Stimulated activated CD4-positive, alpha-beta T cell treated with anti-CD3 and anti-CD28 coated beads, Interleukin-1b, Interleukin-23, amount 100 ng/mL, for 48 hours (primary cell): ENCODE results near the gene NID2.

Experiments
- DNase-seq: peaks from one replicate; pipeline ENCODE4 v3.0.0-alpha.2; 2020

Gene NID2

DNA sequence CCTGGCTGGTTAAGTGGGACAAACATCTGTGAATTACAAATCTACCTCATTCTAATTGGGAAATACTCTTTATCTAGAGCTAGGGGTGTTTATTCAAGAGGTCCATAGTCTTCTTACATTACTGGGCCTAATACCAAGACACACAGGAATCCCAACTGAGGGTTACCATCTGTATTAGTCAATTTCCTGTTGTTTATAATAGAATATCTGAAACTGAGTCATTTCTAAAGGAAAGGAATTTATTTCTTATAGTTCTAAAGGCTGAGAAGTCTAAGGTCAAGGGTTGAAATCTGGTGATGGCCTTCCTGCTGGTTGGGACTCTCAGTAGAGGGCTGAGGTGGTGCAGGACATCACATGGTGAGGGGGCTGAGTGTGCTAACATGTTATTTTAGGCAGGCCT, 43.5 kb downstream of the NID2 start:
- DNase-seq: no peak

DNA sequence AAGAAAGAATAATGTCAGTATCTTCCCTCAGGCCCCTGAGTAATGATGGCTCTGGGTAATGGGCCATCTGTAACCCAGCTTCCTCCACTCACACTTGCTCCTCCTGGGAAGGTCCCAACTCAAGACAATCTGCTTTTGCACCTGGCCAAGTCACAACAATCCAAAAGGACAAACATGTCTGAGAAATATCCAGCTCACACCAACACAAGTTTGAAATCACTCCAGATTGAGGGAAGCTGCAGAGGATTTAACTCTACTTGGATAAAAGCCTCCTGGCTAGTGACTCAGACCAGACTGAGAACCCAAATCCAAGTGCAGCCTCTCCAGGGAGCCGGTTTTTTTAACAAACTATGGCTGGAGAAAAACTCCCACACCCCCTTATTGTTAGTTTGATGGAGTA, 45.3 kb downstream of the NID2 start:
- DNase-seq: no peak

DNA sequence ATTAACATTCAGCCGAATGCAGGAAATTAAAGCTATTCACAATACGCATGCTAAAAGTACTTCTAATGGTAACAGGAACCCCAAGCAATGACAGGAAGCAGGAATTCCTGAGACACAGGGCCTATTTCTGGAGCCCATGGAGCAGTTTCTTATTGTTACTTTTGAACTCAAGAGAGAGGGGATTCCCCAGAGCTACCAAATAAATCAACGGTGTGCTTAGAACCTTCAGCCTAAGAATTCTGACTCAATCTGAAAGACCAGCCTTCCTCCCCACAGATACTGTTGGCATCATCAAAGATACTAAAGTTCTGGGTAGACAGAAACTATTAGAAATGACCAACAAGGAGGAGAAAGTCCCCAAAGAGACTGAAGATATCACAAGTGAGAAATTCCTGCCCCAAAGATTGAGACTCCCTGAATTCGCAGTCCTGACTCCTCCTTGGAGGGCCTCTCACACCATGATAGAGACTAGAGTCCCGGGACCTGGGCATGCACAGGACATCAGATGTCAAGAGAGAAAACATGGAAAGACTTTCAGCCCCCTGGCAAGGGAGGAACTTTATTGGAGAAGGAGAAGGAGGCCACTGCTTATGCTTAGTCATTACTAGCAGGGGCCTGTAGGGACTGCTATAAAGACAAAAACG, 46.8 kb downstream of the NID2 start:
- DNase-seq: no peak

DNA sequence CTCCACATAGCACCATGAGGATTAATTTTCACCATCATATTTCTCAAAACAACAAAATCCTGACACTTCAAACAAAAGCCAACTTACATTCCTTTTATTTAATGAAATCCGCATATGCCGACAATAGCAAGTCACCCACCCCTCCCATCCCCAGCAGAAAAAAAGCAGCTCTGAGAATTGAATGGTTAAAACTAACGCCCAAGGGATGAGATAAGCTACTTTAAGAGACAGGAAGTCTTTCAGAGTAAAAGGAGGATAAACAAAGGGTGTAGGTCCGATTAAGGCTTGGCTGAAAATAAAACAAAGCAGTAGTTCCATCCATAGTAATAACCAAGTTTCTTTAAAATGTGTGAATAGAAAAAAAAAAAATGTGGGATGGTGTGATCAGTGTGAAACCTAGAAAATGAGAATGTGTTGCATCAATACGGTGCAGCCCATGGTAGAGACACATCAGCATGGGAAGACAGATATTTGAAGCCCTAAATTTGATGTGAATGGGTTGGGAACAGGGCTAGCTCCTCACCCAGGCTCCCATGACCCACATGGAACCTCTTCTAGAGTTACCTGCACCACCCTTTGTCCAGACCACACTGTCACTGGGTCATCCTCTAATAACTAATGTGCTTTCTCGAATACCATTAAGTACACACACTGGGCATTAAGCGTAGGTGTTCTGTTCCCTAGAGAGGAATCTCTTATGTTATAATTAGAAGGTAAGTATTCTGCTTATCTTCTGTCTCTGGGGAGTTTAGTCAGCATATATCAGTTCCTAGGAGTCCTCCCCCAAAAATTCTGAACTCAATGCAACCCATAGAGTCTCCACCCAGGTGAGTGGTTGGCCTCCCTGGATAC, 47.8 kb downstream of the NID2 start:
- no peak for DNase-seq

DNA sequence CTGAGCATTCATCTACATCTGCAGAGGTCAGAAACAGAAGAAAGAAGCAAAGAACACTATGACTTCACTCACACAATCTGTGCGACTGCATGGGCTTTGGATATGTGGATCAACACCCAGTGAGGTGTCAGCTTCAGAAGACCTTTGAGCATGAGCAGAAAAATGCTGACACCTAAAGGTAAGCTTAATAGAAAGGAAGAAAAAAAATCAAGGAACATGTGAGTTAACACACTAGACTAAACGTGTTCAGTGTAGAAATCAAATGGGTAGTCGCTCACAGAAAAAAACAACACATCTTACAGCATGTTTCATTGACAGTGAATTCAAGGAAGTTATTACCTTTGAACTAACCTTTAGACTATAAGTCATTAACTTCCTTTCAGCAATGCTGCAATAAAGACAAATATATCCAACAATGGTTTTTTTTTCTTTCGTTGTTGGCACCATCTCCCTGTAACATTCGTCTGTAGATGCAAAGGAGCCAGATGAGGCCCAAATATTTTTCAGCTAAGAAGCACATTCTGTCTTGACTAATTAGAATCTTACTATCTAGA, 48.6 kb downstream of the NID2 start:
- DNase-seq: no peak

DNA sequence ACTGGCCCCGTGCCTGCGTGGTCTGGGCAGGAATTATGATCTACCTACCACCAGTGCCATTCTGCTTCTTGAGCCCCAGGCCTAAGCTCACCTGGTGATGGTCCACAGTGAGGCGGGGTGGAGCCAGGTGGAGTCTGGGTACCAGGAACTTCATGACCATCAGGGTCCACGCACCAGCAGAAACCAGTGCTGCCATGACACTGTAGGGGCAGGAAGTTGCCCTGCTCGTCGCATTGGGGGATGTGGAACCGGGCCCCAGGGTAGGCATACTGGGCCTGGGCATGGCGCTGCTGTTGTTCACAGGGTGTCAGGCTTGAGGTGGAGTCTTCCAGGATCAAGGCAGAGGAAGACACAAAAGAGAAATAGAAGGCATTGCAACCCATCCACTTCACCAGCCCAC, 49.9 kb downstream of the NID2 start:
- no peak for DNase-seq

DNA sequence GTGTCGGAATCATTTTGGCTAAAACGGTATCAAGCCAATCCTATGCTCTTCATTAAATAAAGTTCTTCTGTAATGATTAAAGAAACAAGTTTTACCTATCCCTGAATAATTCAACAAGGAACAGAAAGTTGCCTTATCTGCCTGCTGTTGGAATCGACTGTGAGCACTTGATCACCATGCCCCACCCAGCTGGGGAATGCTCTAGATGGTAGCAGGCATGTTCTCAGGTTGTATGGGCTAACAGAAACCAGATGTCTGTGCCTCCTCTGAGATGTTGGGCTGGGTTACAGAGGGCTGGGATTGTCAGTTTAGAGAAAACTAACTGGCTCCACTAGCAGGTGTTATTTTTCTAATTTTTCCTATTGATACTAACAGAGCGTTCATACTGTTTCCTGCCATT, 50.6 kb downstream of the NID2 start:
- DNase-seq: no peak

DNA sequence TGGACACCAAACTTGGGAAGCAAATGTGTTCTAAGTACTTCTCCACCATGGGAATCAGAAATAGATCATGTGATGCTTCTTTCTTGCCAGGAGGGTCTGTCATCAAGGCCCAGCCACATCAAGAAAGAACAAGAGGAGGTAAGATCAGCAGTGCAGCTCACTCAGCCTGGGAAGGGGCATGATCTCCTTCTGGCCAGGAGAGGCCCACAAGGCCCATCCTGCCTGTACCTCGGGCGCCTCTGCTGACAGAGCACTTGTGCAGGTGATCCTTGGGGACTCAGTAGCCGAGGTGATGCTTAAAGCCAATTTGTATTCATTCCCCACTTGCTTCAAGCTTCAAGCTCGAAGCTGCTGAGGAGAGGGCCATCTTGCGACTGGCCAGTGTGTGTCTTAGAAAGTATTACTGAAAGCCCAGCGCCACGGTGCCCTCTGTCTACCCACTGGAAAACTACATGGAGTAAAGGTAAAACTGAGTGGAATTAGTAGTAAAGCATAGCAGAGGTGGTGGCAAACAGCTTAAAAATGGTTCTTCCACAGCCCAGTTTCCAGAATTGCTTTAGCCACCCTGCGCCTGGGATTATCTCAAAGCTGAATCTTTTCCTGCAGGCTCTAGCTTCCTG, 53.3 kb downstream of the NID2 start:
- no peak for DNase-seq

DNA sequence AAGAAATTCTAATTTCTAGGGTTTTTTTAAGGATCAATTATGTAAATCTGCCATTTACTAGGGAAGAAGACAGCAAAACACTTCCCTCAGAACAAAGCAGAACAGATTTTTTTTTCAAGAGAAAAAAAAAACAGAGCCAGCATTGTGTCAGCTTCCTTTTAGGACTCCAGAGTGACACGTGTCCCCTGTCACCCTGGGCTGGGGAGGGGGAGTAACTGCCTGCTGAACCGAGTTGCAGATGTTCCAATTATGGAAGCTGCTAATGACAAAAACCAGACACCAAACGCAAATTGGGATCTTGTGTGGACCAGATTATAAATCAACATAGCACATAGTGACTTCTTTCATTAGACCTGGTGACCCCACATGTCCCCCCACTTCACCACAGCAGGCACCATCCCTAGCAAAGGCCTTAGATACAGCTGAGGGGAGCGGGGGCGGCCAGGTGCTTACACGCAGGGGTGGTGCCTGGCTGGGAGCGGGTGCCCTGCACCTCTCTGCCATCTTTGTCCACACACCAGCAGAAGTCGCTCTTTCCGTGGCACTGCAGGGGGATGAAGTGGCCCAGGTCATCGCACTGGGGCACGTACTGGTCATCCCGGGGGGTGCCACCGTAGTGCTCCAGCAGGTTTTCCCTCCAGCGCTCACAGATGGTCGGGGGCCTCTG, 54.1 kb downstream of the NID2 start:
- no peak for DNase-seq

DNA sequence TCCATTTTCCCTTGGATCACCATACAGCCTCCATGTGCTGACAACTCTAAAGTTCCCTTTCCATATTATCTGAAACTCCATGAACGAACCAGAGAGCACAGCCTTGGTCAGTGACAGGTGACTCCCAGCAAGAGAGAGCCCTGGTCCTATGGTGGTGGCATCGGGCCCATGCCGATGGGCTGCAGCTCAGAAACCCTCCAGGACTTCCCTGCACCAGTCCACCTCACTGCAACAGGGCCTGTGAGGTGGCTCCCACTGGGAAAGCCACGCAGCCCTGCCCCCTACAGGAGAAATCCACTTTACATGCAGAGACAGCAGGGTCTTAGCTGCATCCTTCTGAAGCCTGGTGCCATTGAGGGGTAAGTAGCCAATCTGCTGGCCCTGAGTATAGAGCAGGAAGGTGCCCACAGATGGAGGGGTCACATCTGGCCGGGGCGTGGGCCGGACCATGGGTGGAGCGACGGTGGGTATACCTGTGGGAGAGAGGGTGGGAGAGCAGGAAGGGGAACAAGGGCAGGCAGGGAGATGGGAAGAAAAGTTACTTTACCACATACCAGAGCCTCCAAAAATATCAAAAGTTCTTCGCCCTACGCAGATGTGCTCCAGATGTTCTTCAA, 54.8 kb downstream of the NID2 start:
- DNase-seq: no peak

DNA sequence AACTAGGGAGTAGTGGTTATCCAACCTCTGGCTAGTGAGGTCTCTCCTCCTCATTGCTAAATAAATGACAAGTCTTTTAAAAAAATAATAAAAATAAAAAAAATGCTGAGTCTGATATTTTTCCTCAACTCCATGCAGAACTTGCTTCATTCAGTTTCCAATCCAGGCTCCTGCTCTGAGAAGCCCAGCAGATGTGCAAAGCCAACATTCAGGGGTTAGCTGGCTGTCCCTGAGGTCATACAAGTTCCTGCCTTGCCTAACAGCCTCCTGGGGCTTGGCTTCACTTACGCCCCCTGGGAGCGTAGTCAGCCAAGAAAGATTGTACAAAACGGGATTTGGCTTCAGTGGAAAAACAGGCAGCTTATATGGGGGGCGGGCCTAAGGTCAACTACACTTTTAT, 56.2 kb downstream of the NID2 start:
- DNase-seq: no peak

DNA sequence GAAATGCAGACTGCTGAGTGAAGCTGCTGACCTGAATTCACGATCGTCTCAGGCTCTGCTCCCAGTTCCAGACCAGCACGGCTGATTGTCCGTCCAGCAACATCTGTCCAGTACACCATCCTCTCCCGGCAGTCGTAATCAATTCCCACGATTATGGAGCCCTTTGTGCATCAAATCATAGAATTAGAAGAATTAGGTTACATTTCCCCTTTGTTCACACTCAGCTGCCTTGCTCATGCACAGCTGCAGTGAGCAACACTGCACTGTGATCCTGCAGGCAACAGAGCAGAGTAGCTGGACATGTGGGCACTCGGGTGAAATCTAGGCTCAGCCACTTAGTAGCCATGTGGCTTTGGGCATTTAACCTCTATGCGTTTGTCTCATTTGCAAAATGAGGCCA, 57.3 kb downstream of the NID2 start:
- no peak for DNase-seq

DNA sequence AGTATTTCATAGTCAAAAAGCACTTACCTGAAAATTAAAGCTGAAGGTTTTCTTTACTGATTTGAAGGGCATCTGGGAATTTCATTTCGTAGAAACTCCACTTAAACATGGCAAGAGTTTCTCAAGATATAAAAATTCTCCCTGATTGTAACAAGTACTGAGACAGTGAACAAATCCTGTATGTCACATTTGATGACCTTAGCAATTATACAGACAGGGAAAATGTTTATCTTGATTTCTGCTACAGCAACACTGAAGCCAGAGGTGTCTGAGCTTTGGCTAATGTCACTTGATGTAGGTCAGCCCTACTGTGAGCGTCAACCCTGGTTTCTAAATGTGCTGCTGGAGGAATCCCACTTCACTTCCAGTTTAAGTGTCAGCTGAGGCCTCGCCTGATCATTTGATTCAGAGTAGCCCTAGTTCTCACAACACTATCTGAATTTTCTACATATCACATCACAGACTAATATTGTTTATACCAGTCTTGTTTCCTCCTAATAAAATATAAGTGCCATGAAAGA, 58.6 kb downstream of the NID2 start:
- DNase-seq: no peak

DNA sequence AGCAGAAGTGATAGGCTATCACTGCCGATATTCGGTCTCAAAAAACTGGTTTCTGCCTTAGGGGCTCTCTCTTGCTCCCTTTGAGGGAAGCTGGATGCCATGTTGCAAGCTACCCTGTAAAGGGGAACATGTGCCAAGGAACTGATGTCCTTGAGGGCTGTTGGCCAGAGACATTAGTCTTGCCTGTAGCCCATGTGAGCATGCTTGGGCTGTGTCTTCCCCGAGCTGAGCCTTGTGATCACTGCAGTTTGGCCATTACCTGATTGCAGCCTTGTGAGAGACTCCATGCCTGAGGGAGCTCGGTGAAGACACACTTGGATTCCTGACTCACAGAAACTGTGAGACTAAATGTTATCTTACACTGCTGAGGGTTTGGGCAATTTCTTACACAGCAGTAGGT, 60.7 kb downstream of the NID2 start:
- DNase-seq: no peak

DNA sequence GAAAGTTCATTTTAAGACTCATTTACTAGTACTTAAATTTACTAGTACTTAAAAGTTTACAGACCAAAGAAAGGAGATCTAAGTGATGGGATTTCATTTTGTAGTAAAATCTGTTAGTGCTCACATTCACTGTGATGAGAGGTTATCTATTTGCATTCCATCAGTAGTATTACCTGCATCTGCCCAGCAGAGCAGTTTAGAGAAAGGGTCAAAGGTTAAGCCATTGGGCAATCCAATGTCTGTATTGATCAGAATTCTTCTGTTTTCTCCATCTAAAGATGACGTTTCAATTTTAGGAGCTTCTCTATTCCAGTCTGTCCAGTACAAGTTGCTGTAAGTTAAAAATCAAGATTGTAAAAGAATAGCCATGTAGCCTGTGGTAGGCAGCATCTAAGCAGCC, 61.2 kb downstream of the NID2 start:
- DNase-seq: no peak

DNA sequence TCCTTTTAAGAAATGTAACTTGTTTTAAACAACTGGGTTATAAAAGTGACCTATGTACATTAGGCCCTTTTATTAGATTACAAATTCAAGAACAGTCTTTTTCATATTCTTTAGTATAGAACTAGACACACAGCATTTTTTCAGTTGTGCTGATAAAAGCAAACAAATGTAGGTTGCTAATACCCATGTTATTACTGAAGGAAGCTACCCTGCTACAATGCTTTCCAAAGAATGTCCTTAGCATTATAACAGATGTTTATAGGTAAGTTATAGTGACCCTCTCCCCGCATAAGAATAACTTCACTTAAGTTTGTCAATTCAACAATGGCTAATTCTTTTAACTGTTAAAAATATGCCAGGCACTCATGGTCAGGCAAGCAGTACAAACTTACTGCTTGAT, 61.6 kb downstream of the NID2 start:
- no peak for DNase-seq

DNA sequence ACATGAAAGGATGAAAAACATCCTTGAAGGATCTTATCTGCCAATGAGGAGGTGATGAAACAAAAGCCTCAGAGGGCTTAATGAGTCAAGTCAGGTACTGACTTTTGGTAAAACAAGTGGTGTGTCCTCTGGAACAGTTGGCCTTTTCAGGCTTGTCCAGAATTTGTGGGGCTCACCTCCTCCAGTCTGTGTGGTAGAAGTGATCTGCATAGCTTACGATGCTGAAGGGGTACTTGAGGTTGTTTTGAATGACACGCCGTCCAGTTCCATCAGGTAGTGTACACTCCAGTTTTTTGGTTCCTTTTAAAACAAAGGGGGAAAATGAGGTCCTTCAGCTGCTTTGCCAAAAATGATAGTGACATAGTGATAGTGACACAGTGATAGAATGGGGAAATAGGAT, 62.5 kb downstream of the NID2 start:
- no peak for DNase-seq

DNA sequence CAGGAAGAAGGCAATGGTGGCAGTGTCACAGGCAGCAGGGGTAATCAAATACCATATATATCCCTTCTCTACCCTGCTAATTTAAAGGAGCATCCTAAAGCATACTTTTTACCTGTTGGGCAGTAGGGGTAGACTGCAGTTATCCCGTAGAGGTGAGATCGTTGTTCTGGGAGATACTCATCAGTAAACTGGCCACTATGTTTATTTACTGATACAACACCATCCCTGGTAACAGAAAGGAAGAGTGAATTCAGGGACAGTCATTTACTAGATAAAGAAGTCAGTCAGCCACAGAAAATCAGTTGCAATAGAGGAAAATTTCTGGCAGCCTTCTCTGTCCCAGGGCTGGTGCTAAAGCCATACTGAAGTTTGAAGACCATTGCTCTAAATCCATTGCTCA, 63.2 kb downstream of the NID2 start:
- no peak for DNase-seq

DNA sequence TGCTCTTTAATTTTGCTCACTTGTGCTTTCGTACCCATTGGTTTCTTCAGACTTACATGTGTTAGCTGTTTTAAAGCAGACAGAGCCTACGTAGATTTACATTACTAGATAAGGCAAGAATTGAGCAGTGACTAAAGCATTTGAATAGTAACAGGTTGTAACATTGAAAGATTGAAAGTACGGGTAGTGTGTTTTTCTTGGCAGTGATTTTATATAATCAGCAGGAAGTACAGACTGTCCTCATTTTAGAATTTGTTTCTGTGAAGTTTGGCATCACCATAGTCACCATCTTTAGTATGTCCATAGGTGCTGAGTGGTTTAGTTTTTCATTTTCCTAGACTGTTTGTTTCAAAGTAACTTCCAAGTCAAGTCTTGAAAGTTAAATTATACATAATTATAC, 65.5 kb downstream of the NID2 start:
- DNase-seq: no peak

DNA sequence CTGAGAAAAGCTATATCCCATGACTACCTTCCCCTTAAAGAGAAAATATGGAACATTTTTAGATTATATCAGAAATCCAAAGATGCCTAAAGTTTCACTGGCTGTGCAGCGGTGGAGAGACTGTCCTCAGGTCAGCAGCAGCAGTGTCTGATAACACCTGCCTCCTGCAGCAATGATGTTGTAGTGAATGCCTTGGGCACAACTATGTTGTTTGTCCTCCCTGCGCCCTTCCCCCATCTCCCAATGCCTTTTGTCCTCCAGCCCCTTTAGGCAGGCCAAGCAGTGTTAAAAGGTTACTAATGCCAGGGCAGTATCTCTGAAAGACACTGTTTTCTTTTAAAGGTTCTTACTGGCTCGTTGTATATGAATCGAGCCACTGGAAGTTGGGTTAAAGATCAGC, 66.3 kb downstream of the NID2 start:
- DNase-seq: no peak

DNA sequence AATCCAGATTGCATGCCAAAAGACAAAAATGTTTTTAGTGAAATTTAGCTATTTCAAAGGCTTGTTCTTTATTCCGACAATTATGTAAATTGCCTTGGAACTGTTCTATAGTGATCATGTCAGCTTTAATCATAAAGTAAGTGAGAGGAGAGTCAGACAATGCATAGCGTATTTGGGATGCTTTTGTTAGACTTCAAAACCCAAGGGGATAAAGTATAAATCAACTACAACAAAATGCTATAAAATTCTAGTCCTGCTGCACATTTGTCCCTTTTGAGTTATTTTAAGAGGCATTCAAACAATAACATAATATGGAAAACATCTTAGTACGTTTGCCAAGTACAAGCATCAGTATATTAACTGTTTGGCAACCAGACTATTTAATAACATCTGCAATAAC, 68.2 kb downstream of the NID2 start:
- no peak for DNase-seq

DNA sequence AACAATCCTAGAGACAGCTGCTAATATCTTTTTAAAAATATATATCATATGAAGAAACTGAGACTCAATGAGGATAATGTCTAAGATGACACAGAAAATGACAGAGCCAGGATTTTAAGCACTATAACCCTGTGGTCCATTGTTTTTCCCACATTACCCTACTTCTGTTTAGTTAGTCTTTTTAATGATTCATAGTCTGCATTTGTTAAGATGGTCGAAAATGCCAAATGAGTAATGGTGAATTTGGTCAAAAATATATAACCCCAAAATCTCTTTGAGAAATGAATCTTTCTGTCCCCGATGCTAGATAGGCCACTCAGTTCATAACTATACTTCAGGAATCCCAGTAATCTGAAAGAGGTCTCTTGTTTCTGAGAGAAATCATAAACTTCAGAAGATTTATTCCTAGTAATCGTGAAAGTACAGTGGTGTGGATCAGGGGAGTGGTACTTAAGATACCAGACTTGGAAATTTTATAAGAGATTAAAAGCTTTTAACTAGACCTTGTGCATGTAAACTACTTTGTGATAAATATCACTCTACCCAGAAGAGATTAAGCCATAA, 68.8 kb downstream of the NID2 start:
- DNase-seq: no peak
